HUES64 (cell line): ENCODE data around the gene IDH1.
"Not testable (repeated sequence)": the region's sequence is repeated elsewhere in the genome, so short reads cannot be mapped to it uniquely, and the experiment has no call there.

Experiments used
- H3K27ac ChIP-seq: 2 replicates; pipeline ENCODE4 v1.7.0; 2013; ENCODE audit warnings: low read depth, low read length, inconsistent platforms
- H3K27me3 ChIP-seq: 2 replicates; pipeline ENCODE4 v1.6.1; 2013; ENCODE audit warnings: mild to moderate bottlenecking, low read length; ENCODE audit not compliant: insufficient read depth
- H3K36me3 ChIP-seq: 2 replicates; pipeline ENCODE4 v1.6.1; 2013; ENCODE audit warnings: mild to moderate bottlenecking, low read length; ENCODE audit not compliant: insufficient read depth
- H3K4me1 ChIP-seq: 2 replicates; pipeline ENCODE4 v1.6.1; 2013; ENCODE audit warnings: mild to moderate bottlenecking, low read length, moderate library complexity; ENCODE audit not compliant: insufficient read depth
- H3K4me3 ChIP-seq: 2 replicates; pipeline ENCODE4 v1.5.1; 2013; ENCODE audit warnings: mild to moderate bottlenecking, low read length, moderate library complexity
- H3K9ac ChIP-seq: 2 replicates; pipeline ENCODE4 v1.6.1; 2013; ENCODE audit warnings: mild to moderate bottlenecking, low read depth, low read length
- H3K9me3 ChIP-seq: 2 replicates; pipeline ENCODE4 v1.6.1; 2013; ENCODE audit warnings: low read depth, low read length; ENCODE audit not compliant: insufficient read depth
- WGBS: fragments of 150-250, 120-280 bp; methylation state at CpG from one replicate; pipeline ENCODE4 v1.1.7; 2013; ENCODE audit warnings: missing lambda C conversion rate; 5-methylcytosine and 5-hydroxymethylcytosine counted together

The IDH1 gene

GRCh38 chr2:208278549-208278948 is 23.7 kb upstream of the IDH1 start:
- peaks cover 99% of the 10 kb centered on the region for H3K36me3 ChIP-seq
- no peaks in the 10 kb centered on the region; the same call in 1 of the 2 replicates for H3K9me3 ChIP-seq
- H3K27ac ChIP-seq: no peak overlapping the region
- H3K4me1 ChIP-seq: no peaks in the 10 kb centered on the region
- H3K4me3 ChIP-seq: no peak overlapping the region
- no peak overlapping the region for H3K9ac ChIP-seq
- H3K27me3 ChIP-seq: no peaks in the 10 kb centered on the region
- WGBS: 100% methylated on average over 2 of the region's 2 CpGs

GRCh38 chr2:208274748-208275147 is 19.9 kb upstream of the IDH1 start:
- Histone ChIP-seq H3K9me3 (no peaks in the 10 kb centered on the region; the same call in 1 of the 2 replicates), H3K4me1 (no peaks in the 10 kb centered on the region), H3K27ac (no peak overlapping the region), H3K36me3 (peaks cover 87% of the 10 kb centered on the region), H3K27me3 (no peaks in the 10 kb centered on the region), H3K9ac (no peak overlapping the region), H3K4me3 (no peak overlapping the region)

- 100% methylated on average over 2 of the region's 2 CpGs for WGBS
- H3K9me3 ChIP-seq: no peaks in the 10 kb centered on the region
- no peak overlapping the region for H3K27ac ChIP-seq
- H3K9ac ChIP-seq: no peak overlapping the region
- H3K27me3 ChIP-seq: no peaks in the 10 kb centered on the region
- peaks cover 14% of the 10 kb centered on the region for H3K4me1 ChIP-seq
- H3K4me3 ChIP-seq: no peak overlapping the region
- H3K36me3 ChIP-seq: peaks cover 30% of the 10 kb centered on the region
Observed at GRCh38 chr2:208269091-208269490, 14.2 kb upstream of the IDH1 start.

GRCh38 chr2:208268156-208268952 is 13.5 kb upstream of the IDH1 start:
- Histone ChIP-seq H3K36me3 (peaks cover 23% of the 10 kb centered on the region), H3K4me1 (peaks cover 14% of the 10 kb centered on the region), H3K27me3 (no peaks in the 10 kb centered on the region), H3K9me3 (no peaks in the 10 kb centered on the region), H3K4me3 (peak overlapping the region; percentile 68), H3K27ac (no peak overlapping the region), H3K9ac (no peak overlapping the region)
- 95% methylated on average over 6 of the region's 8 CpGs for WGBS

GRCh38 chr2:208267526-208267925 is 12.7 kb upstream of the IDH1 start:
- H3K27me3 ChIP-seq, H3K9me3 ChIP-seq, H3K27ac ChIP-seq: not testable (repeated sequence)
- H3K4me1 ChIP-seq: peaks cover 14% of the 10 kb centered on the region
- peaks cover 14% of the 10 kb centered on the region for H3K36me3 ChIP-seq
- 16% methylated on average over 22 of the region's 22 CpGs for WGBS
- H3K9ac ChIP-seq: 0 out of 2 replicates have a peak overlapping the region, but pooled peaks have one; percentile 70
- peak overlapping the region; percentile 68 for H3K4me3 ChIP-seq

GRCh38 chr2:208266936-208267335 is 12.1 kb upstream of the IDH1 start:
- H3K9ac ChIP-seq: peak overlapping the region; percentile 70
- peaks cover 9% of the 10 kb centered on the region for H3K36me3 ChIP-seq
- peak overlapping the region; percentile 62 for H3K27ac ChIP-seq
- peaks cover 5% of the 10 kb centered on the region; the same call in 1 of the 2 replicates for H3K9me3 ChIP-seq
- peaks cover 14% of the 10 kb centered on the region for H3K4me1 ChIP-seq
- 5% methylated on average over 2 of the region's 3 CpGs for WGBS
- no peaks in the 10 kb centered on the region for H3K27me3 ChIP-seq
- H3K4me3 ChIP-seq: peak overlapping the region; percentile 68

- Histone ChIP-seq H3K36me3 (peaks cover 6% of the 10 kb centered on the region), H3K9me3 (peaks cover 5% of the 10 kb centered on the region; the same call in 1 of the 2 replicates), H3K4me1 (peaks cover 14% of the 10 kb centered on the region), H3K4me3 (peak overlapping the region; percentile 68), H3K27me3 (no peaks in the 10 kb centered on the region), H3K27ac (peak overlapping the region; percentile 62), H3K9ac (peak overlapping the region; percentile 70)
- WGBS: under 1% methylated on average over 11 of the region's 11 CpGs
Observed at GRCh38 chr2:208266553-208266893, 11.7 kb upstream of the IDH1 start.

GRCh38 chr2:208265801-208266552 is 11.1 kb upstream of the IDH1 start, which contains the start of gene PIKFYVE:
PIKFYVE (plus strand) TSS chr2:208266255; CDS start chr2:208271520, 5,265 bp downstream.
- WGBS: under 1% methylated on average over 50 of the region's 50 CpGs

GRCh38 chr2:208265371-208265800 is 10.5 kb upstream of the IDH1 start:
- no peaks in the 10 kb centered on the region for H3K36me3 ChIP-seq
- peaks cover 14% of the 10 kb centered on the region for H3K4me1 ChIP-seq
- H3K9me3 ChIP-seq: peaks cover 5% of the 10 kb centered on the region; the same call in 1 of the 2 replicates
- peak overlapping the region; percentile 74 for H3K27ac ChIP-seq
- H3K9ac ChIP-seq: peak overlapping the region; percentile 50
- WGBS: 11% methylated on average over 8 of the region's 9 CpGs
- peak overlapping the region; percentile 68 for H3K4me3 ChIP-seq
- no peaks in the 10 kb centered on the region for H3K27me3 ChIP-seq

More at GRCh38 chr2:208265801-208266552, 11.1 kb upstream of the IDH1 start, which contains the start of gene PIKFYVE:
- Histone ChIP-seq H3K36me3 (peaks cover under 1% of the 10 kb centered on the region; the same call in 1 of the 2 replicates), H3K4me1 (peaks cover 14% of the 10 kb centered on the region), H3K27me3 (no peaks in the 10 kb centered on the region), H3K9me3 (peaks cover 5% of the 10 kb centered on the region; the same call in 1 of the 2 replicates), H3K4me3 (peak within 1 kb of the TSS; percentile 68), H3K27ac (peak within 1 kb of the TSS; percentile 74), H3K9ac (peak within 1 kb of the TSS; percentile 70)

- 89% methylated on average over 12 of the region's 12 CpGs for WGBS
- H3K36me3 ChIP-seq: peaks cover 17% of the 10 kb centered on the region
Observed at GRCh38 chr2:208256849-208257813, 2.3 kb upstream of the IDH1 start.

More at GRCh38 chr2:208256849-208257813, 2.3 kb upstream of the IDH1 start:
- not testable (repeated sequence) for H3K4me3 ChIP-seq, H3K9ac ChIP-seq, H3K27ac ChIP-seq, H3K27me3 ChIP-seq, H3K9me3 ChIP-seq
- H3K4me1 ChIP-seq: peaks cover 12% of the 10 kb centered on the region
